PC-3 (cell line): ENCODE measurements around the gene SORBS2.

Experiments
- EZH2 ChIP-seq: fragments of 300-600 bp; sonication (generic); IDR thresholded peaks from one replicate; pipeline ENCODE4 v1.6.1; 2017; ENCODE audit warnings: antibody characterized with exemption, mild to moderate bottlenecking, low read length; ENCODE audit not compliant: unreplicated experiment
- TF ChIP-seq, protein P1 (sequence below): fragments of 300-600 bp; sonication (generic); conservative IDR thresholded peaks from 2 replicates; pipeline ENCODE4 v1.5.1; 2017; ENCODE audit warnings: antibody characterized with exemption, low read depth, mild to moderate bottlenecking, low read length

DNA sequence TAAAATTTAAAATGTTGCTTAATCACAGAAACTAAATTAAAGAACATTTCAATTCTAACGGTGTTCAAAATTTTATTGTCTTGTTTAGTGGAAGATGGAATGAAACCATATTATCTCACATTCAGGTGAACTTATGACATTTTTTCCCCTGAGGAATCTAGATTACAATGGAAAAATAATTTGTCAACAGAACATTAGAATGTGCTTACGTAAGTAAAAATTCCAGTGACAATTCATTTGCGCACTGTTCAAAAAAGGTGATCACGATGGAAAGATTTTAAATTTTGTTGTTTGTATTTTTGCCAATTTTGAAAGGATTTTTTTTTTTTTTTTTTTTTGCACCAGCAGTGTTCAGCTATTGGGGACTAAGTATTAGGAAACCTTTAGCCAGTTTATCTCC is 23.3 kb upstream of the SORBS2 start:
- TF ChIP-seq, protein P1, sequence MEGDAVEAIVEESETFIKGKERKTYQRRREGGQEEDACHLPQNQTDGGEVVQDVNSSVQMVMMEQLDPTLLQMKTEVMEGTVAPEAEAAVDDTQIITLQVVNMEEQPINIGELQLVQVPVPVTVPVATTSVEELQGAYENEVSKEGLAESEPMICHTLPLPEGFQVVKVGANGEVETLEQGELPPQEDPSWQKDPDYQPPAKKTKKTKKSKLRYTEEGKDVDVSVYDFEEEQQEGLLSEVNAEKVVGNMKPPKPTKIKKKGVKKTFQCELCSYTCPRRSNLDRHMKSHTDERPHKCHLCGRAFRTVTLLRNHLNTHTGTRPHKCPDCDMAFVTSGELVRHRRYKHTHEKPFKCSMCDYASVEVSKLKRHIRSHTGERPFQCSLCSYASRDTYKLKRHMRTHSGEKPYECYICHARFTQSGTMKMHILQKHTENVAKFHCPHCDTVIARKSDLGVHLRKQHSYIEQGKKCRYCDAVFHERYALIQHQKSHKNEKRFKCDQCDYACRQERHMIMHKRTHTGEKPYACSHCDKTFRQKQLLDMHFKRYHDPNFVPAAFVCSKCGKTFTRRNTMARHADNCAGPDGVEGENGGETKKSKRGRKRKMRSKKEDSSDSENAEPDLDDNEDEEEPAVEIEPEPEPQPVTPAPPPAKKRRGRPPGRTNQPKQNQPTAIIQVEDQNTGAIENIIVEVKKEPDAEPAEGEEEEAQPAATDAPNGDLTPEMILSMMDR = no peak
- no peak for TF ChIP-seq EZH2
